GM19025 (cell line): ENCODE measurements around the gene LRRC32.

Source experiments
- ATAC-seq: cut with Tn5 transposase; IDR thresholded peaks from one replicate; pipeline ENCODE4 v1.9.1; 2021; ENCODE audit warnings: mild to moderate bottlenecking, low read depth, moderate library complexity; ENCODE audit not compliant: unreplicated experiment

Gene LRRC32

GRCh38 chr11:76680518-76681425 lies 10.2 kb upstream of the LRRC32 start:
- no peak for ATAC-seq

GRCh38 chr11:76678321-76678720 lies 7.8 kb upstream of the LRRC32 start:
- ATAC-seq = no peak

GRCh38 chr11:76677458-76677765 lies 6.9 kb upstream of the LRRC32 start:
- ATAC-seq = no peak

- ATAC-seq = no peak
Measured at GRCh38 chr11:76676636-76677457, 6.3 kb upstream of the LRRC32 start.

GRCh38 chr11:76674517-76675400 lies 4.2 kb upstream of the LRRC32 start:
- no peak for ATAC-seq

GRCh38 chr11:76673176-76674142 lies 2.9 kb upstream of the LRRC32 start:
- no peak for ATAC-seq

- ATAC-seq = peak; percentile 53
Measured at GRCh38 chr11:76672431-76673175, 2.1 kb upstream of the LRRC32 start.

GRCh38 chr11:76671626-76672309 lies 1.2 kb upstream of the LRRC32 start:
- ATAC-seq = no peak

GRCh38 chr11:76671237-76671592 lies 668 bp upstream of the LRRC32 start:
- ATAC-seq = no peak

GRCh38 chr11:76669901-76670484 lies 554 bp downstream of the LRRC32 start:
- ATAC-seq = no peak

GRCh38 chr11:76668362-76669155 lies 2.0 kb downstream of the LRRC32 start:
- no peak for ATAC-seq

- no peak for ATAC-seq
Measured at GRCh38 chr11:76667856-76668255, 2.7 kb downstream of the LRRC32 start.

GRCh38 chr11:76667271-76667818 lies 3.2 kb downstream of the LRRC32 start:
- no peak for ATAC-seq

GRCh38 chr11:76666830-76667229 lies 3.7 kb downstream of the LRRC32 start:
- ATAC-seq = no peak

- peak; percentile 77 for ATAC-seq
Measured at GRCh38 chr11:76666408-76666807, 4.1 kb downstream of the LRRC32 start.

GRCh38 chr11:76665921-76666351 lies 4.6 kb downstream of the LRRC32 start:
- ATAC-seq = no peak

- ATAC-seq = no peak
Measured at GRCh38 chr11:76665172-76665571, 5.4 kb downstream of the LRRC32 start.
